ENCODE measurements around the gene NME7.
"Not testable (repeated sequence)": the region's sequence is repeated elsewhere in the genome, so short reads cannot be mapped to it uniquely, and the experiment has no call there.

The NME7 gene

GRCh38 chr1:169196161-169196560 lies 171.4 kb downstream of the NME7 start:
- TF ChIP-seq, protein P1, sequence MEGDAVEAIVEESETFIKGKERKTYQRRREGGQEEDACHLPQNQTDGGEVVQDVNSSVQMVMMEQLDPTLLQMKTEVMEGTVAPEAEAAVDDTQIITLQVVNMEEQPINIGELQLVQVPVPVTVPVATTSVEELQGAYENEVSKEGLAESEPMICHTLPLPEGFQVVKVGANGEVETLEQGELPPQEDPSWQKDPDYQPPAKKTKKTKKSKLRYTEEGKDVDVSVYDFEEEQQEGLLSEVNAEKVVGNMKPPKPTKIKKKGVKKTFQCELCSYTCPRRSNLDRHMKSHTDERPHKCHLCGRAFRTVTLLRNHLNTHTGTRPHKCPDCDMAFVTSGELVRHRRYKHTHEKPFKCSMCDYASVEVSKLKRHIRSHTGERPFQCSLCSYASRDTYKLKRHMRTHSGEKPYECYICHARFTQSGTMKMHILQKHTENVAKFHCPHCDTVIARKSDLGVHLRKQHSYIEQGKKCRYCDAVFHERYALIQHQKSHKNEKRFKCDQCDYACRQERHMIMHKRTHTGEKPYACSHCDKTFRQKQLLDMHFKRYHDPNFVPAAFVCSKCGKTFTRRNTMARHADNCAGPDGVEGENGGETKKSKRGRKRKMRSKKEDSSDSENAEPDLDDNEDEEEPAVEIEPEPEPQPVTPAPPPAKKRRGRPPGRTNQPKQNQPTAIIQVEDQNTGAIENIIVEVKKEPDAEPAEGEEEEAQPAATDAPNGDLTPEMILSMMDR (conservative IDR thresholded peaks at IDR 0.05; ENCODE audit: low read depth): no peak

GRCh38 chr1:169193191-169193850 lies 174.3 kb downstream of the NME7 start:
- TF ChIP-seq, protein P1 (conservative IDR thresholded peaks at IDR 0.05; ENCODE audit: low read depth): no peak
- no peak for DNase-seq (ENCODE audit: low spot score)
- ChIA-PET POLR2A (ENCODE audit: low non-redundant PET) (no interaction called here), CTCF (interaction anchor here (0.6 kb wide), 1 partner anchor 571 kb away, joined by 5 read pairs; no protein-coding TSS in a partner anchor)
- no peak overlapping the region for H3K27ac ChIP-seq

More at GRCh38 chr1:169196161-169196560, 171.4 kb downstream of the NME7 start:
- H3K27ac ChIP-seq: no peak overlapping the region
- DNase-seq (ENCODE audit: low spot score): no peak
- CTCF ChIA-PET: interaction anchor here (0.5 kb wide), 1 partner anchor 133 kb away, joined by 7 read pairs; no protein-coding TSS in a partner anchor
- POLR2A ChIA-PET (ENCODE audit: low non-redundant PET): no interaction called here

GRCh38 chr1:169186106-169186505 lies 181.5 kb downstream of the NME7 start:
- TF ChIP-seq, protein P1 (conservative IDR thresholded peaks at IDR 0.05; ENCODE audit: low read depth): no peak
- no peak for DNase-seq (ENCODE audit: low spot score)
- ChIA-PET POLR2A (ENCODE audit: low non-redundant PET) (no interaction called here), CTCF (no interaction called here)
- H3K27ac ChIP-seq: no peak overlapping the region

- ChIA-PET POLR2A (ENCODE audit: low non-redundant PET) (no interaction called here), CTCF (interaction anchor here (0.6 kb wide), 1 partner anchor 166 kb away, joined by 3 read pairs; no protein-coding TSS in a partner anchor)
- no peak for DNase-seq (ENCODE audit: low spot score)
- no peak overlapping the region for H3K27ac ChIP-seq
- TF ChIP-seq, protein P1 (conservative IDR thresholded peaks at IDR 0.05; ENCODE audit: low read depth): no peak
These were observed 182.8 kb downstream of the NME7 start for GRCh38 chr1:169184812-169185211.

DNA sequence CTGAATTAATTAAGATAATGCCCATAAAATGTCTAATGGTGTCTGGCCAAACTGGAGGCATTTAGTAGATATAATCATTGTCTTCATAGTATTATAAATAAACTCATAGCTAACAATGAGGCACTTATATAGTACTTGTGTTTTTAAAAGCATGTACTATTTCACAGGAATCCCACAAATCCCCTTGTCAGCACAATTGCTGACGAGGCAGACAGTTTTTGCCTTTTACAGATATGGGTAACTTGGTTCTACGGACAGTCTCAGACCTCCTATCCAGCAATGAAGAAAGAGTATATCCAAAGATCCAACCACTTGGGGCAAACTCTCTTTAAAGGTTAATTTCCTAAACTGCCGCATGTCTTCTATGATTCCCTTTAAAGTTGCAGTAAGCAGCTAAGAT lies 187.4 kb downstream of the NME7 start:
- TF ChIP-seq, protein P1 (conservative IDR thresholded peaks at IDR 0.05; ENCODE audit: low read depth): no peak
- CTCF ChIA-PET: interaction anchor here (0.6 kb wide), 1 partner anchor 943 kb away, joined by 3 read pairs; no protein-coding TSS in a partner anchor
- no peak overlapping the region for H3K27ac ChIP-seq
- POLR2A ChIA-PET (ENCODE audit: low non-redundant PET): no interaction called here
- no peak for DNase-seq (ENCODE audit: low spot score)

DNA sequence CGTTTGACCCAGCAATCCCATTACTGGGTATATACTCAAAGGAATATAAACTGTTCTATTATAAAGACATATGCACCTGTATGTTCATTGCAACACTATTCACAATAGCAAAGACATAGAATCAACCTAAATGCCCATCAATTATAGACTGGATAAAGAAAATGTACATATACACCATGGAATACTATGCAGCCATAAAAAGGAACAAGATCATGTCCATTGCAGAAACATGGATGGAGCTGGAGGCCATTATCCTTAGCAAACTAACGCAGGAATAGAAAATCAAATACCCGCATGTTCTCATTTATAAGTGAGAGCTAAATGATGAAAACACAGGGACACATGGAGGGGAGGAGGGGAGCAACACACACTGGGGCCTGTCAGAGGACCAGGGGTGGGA lies 188.2 kb downstream of the NME7 start:
- H3K27ac ChIP-seq; POLR2A ChIA-PET (ENCODE audit: low non-redundant PET); DNase-seq (ENCODE audit: low spot score): not testable (repeated sequence)
- CTCF ChIA-PET: interaction anchor here (0.5 kb wide), 1 partner anchor 23 kb away, joined by 3 read pairs; no protein-coding TSS in a partner anchor

GRCh38 chr1:169175461-169175860 lies 192.1 kb downstream of the NME7 start:
- TF ChIP-seq, protein P1 (conservative IDR thresholded peaks at IDR 0.05; ENCODE audit: low read depth): no peak
- ChIA-PET POLR2A (ENCODE audit: low non-redundant PET) (no interaction called here), CTCF (interaction anchor here (0.6 kb wide), 1 partner anchor 420 kb away, joined by 4 read pairs; no protein-coding TSS in a partner anchor)
- DNase-seq (ENCODE audit: low spot score): no peak
- H3K27ac ChIP-seq: no peak overlapping the region
